K562 (cell line): ENCODE results near the gene PDIA4. TPM values are rescaled to one million over a fixed set of nuclear protein-coding genes. Genes with fewer than 3 reads are reported as not detected.
A peak's percentile ranks its signal among the peaks of the same experiment; 100 is the strongest.

Experiments used
- ADNP ChIP-seq: fragments of 200-800 bp; sonication (Bioruptor generic); IDR thresholded peaks from 2 replicates; pipeline ENCODE4 v1.6.1; 2016; ENCODE audit warnings: missing genetic modification characterization, missing compliant biosample characterization
- ARID1B ChIP-seq: fragments of 450-650 bp; IDR thresholded peaks from 2 replicates; pipeline ENCODE4 v1.6.1; 2016; ENCODE audit warnings: antibody characterized with exemption, mild to moderate bottlenecking, inconsistent platforms
- KDM4B ChIP-seq, 2 experiments: fragments of 450-650 bp in 1 of 2; sonication (generic) in 1 of 2; IDR thresholded peaks; 2 replicates each; pipeline ENCODE4 v1.6.1; 2016 to 2017; ENCODE audit warnings: borderline replicate concordance in 2 of 2, antibody characterized with exemption in 1 of 2, low read depth in 1 of 2, mild to moderate bottlenecking in 1 of 2
- KLF1 ChIP-seq: fragments of 450-650 bp; IDR thresholded peaks from 2 replicates; pipeline ENCODE4 v1.6.1; 2016; ENCODE audit warnings: missing genetic modification characterization, missing compliant biosample characterization
- MTF1 ChIP-seq: fragments of 250-450 bp; sonication (Bioruptor Pico); IDR thresholded peaks from 2 replicates; pipeline ENCODE4 v1.9.0; 2021; ENCODE audit warnings: moderate library complexity, mild to moderate bottlenecking, inconsistent platforms, borderline replicate concordance
- RBM39 ChIP-seq: fragments of 200-400 bp; formaldehyde crosslinking; optimal IDR thresholded peaks from 2 replicates; pipeline ENCODE3; 2018; ENCODE audit warnings: low read depth, low read length
- XRCC3 ChIP-seq: fragments of 450-650 bp; IDR thresholded peaks from 2 replicates; pipeline ENCODE4 v1.6.1; 2017; ENCODE audit warnings: mild to moderate bottlenecking, moderate library complexity
- ZBTB40 ChIP-seq, 2 experiments: fragments of 450-650 bp in 1 of 2; sonication (generic) in 1 of 2; formaldehyde crosslinking in 1 of 2; IDR thresholded peaks; 2 replicates each; pipeline versions ENCODE4 v1.7.1 to v1.9.0; 2016 to 2022; ENCODE audit warnings: inconsistent platforms in 1 of 2, mild to moderate bottlenecking in 1 of 2, missing genetic modification reagents in 1 of 2
- ZMIZ1 ChIP-seq, 2 experiments: fragments of 150-350 bp in 1 of 2; IDR thresholded peaks; 2 replicates each; pipeline ENCODE4 v1.6.1; 2012 to 2016; ENCODE audit warnings: low read depth in 2 of 2, low read length in 2 of 2, mild to moderate bottlenecking in 1 of 2, moderate library complexity in 1 of 2
- ZNF124 ChIP-seq: sonication (generic); formaldehyde crosslinking; IDR thresholded peaks from 2 replicates; pipeline ENCODE4 v1.8.1; 2022; ENCODE audit warnings: missing genetic modification reagents
- ZNF778 ChIP-seq: fragments of 450-650 bp; formaldehyde crosslinking; IDR thresholded peaks from 2 replicates; pipeline ENCODE4 v1.4.0; 2020; ENCODE audit warnings: mild to moderate bottlenecking, moderate library complexity
- polyA plus RNA-seq, 8 experiments: library from polyadenylated mRNA; depleted of rRNA in 4 of 8; stranded (reverse) in 5 of 8; unstranded in 3 of 8; fragments of >200 nt; fragmentation: Nextera tagmentation in 2 of 8; fragmentation: Illumina TruSeq in 1 of 8; extraction: Ambion mirVana in 2 of 8; extraction: Trizol in 1 of 8; gene quantifications; 2 replicates each; pipeline versions ENCODE4 v1.2.1 to v1.2.3, GENCODE V29; 2011 to 2014; ENCODE audit warnings: inconsistent platforms in 1 of 8, missing spikeins in 1 of 8
- total RNA-seq, 7 experiments: library from RNA; depleted of rRNA in 6 of 7; stranded (reverse); fragments of >200 nt in 6 of 7; fragmentation: Illumina TruSeq in 2 of 7; extraction: Trizol in 2 of 7; gene quantifications; 2 replicates each; pipeline versions ENCODE4 v1.2.1 to v1.2.3, GENCODE V29; 2011 to 2021; ENCODE audit warnings: low replicate concordance in 1 of 7
- TF ChIP-seq, protein P1 (sequence below): fragments of 450-650 bp; IDR thresholded peaks from 2 replicates; pipeline ENCODE4 v1.6.1; 2018; ENCODE audit not compliant: partially characterized antibody

The PDIA4 gene
- total and polyA plus RNA-seq, 9 of the 15 experiments (the other 6 are each of a cell fraction or from before 2014, with no cell fraction given): 9.1 to 175 (median 146) TPM

- TF ChIP-seq ZMIZ1 (IDR thresholded peaks at IDR 0.05; ENCODE audit: low read depth in 2 of 2, low read length in 2 of 2) (0 out of 4 replicates have a peak, but pooled peaks of 1 of the 2 experiments have one; percentile 3), ZNF778 (CRISPR knock-in tag) (no peak), ZBTB40 (IDR thresholded peaks at IDR 0.05) (no peak), ZBTB40 (CRISPR knock-in tag; IDR thresholded peaks at IDR 0.05) (no peak), KDM4B (IDR thresholded peaks at IDR 0.05; ENCODE audit: borderline replicate concordance in 2 of 2, low read depth in 1 of 2) (no peak), ZNF124 (CRISPR knock-in tag) (no peak), ADNP (tag) (peak; percentile 78; the same call in 1 of the 2 replicates), ARID1B (peak; percentile 16; the same call in 1 of the 2 replicates), RBM39 (no peak), KLF1 (tag) (no peak), XRCC3 (no peak), MTF1 (CRISPR knock-in tag) (no peak)
- TF ChIP-seq, protein P1, sequence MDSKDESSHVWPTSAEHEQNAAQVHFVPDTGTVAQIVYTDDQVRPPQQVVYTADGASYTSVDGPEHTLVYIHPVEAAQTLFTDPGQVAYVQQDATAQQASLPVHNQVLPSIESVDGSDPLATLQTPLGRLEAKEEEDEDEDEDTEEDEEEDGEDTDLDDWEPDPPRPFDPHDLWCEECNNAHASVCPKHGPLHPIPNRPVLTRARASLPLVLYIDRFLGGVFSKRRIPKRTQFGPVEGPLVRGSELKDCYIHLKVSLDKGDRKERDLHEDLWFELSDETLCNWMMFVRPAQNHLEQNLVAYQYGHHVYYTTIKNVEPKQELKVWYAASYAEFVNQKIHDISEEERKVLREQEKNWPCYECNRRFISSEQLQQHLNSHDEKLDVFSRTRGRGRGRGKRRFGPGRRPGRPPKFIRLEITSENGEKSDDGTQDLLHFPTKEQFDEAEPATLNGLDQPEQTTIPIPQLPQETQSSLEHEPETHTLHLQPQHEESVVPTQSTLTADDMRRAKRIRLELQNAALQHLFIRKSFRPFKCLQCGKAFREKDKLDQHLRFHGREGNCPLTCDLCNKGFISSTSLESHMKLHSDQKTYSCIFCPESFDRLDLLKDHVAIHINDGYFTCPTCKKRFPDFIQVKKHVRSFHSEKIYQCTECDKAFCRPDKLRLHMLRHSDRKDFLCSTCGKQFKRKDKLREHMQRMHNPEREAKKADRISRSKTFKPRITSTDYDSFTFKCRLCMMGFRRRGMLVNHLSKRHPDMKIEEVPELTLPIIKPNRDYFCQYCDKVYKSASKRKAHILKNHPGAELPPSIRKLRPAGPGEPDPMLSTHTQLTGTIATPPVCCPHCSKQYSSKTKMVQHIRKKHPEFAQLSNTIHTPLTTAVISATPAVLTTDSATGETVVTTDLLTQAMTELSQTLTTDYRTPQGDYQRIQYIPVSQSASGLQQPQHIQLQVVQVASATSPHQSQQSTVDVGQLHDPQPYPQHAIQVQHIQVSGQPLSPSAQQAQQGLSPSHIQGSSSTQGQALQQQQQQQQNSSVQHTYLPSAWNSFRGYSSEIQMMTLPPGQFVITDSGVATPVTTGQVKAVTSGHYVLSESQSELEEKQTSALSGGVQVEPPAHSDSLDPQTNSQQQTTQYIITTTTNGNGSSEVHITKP: peak; percentile 58
Measured at GRCh38 chr7:148986742-148987009, 41.6 kb downstream of the PDIA4 start (continued).
